ENCODE measurements around the gene DLX1.

The DLX1 gene

DNA sequence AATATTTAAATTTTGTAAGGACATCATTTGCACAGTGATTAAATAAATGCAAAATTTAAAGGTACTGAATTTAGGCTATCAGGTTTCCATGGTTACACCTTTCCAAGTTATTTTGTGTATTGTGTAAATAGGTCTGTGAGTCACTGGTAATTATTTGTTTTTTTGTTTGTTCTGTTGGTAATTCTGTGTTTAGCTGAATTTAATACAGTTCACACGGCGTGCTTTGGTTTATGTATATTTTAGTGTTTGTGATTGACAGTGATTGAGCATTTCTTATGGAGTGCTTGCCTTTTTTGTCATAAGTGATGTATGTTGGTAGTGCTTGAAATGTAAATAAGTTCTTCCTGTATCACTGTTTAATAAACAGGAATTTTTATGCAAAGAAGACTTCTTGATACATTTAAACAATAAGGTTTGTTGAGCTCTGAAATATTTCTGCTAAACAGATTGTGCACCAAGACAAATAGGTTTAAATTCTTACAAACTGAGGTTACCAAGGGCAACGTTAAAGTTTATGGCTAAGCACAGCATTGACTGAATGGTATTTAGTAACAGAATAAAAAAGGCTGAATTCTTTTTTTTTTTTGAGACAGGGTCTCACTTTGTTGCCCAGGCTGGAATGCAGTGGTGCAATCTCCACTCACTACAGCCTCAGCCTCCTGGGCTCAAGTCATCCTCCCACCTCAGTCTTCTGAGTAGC is 38.3 kb upstream of the DLX1 start:
- no peak for TF ChIP-seq CTCF (conservative IDR thresholded peaks at IDR 0.05; ENCODE audit: low read depth, low read length)
- H3K4me3 ChIP-seq (ENCODE audit: low read depth, low read length), result no peak overlapping the region
- DNase-seq (ENCODE audit: low read depth), result no peak

DNA sequence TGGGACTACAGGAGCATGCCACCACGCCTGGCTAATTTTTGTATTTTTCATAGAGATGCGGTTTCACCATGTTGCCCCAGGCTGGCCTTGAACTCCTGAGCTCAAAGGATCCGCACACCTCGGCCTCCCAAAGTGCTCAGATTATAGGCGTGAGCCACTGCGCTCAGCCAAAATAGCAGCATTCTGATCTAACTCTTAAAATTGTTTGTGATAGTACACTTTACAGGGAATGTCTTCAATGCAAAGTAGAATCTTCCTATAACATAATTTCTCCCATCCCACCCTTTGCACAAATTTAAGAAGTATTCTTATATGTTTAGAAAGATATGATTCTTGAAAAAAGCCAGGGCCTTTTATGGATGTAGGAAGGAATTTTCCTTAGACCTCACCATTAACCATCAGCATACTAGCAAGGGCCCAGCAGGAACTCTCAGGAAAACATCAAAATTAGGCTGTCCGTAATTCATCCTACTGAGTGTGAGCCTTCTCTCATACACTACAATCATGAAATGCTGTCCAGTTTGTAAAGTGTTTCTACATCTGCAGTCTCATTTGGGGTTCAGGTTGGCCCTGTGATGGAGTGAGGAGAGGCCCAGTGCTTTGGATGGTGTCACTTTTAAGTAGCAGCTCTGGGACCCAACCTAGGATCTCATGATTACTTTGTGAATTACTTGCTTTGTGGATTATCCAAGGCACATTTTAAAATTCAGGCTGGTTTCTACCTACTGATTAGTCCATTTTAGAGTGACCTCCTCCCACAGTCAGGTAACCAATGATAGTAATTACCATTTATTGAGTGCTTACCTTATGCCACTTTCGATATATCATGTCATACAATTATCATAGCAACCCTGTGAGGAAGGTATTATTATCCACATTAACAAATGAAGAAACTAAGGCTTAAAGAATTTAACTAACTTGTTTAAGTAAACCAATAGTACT is 37.5 kb upstream of the DLX1 start:
- no peak for DNase-seq (ENCODE audit: low read depth)
- TF ChIP-seq CTCF (conservative IDR thresholded peaks at IDR 0.05; ENCODE audit: low read depth, low read length), result no peak
- H3K4me3 ChIP-seq (ENCODE audit: low read depth, low read length), result no peak overlapping the region

GRCh38 chr2:172048508-172049503 is 36.5 kb upstream of the DLX1 start:
- no peak for DNase-seq (ENCODE audit: low read depth)

DNA sequence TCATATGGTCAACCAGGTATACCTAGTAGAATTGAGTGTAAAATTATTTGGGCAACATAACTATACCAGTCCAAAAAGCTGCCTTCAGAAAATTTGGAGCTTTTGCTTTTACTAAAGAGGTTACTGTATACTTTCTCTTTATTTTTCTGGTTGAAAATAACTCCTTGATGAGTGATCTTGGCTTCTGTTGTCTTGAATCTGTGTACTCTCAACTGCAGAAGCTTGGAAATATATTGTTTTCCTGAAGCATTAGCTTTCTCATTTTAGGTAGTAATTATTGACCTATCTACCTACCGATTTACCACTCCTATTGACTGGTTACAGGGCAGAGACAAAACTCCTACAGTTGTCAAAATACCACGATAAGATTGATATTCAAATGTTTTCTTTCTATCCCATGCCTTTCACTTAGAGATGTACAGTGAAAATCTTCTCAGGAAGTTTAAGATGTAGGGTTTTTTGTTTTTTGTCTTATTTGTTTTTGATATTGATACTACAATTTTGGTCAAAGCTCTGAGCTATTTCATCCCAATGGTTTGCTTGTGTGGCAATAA is 35.7 kb upstream of the DLX1 start:
- H3K4me3 ChIP-seq (ENCODE audit: low read depth, low read length), result no peak overlapping the region
- no peak for TF ChIP-seq CTCF (conservative IDR thresholded peaks at IDR 0.05; ENCODE audit: low read depth, low read length)
- DNase-seq (ENCODE audit: low read depth), result no peak

More at GRCh38 chr2:172048508-172049503, 36.5 kb upstream of the DLX1 start:
- no peak overlapping the region for H3K4me3 ChIP-seq (ENCODE audit: low read depth, low read length)
- TF ChIP-seq CTCF (conservative IDR thresholded peaks at IDR 0.05; ENCODE audit: low read depth, low read length), result no peak

GRCh38 chr2:172050479-172051125 is 34.7 kb upstream of the DLX1 start:
- DNase-seq (ENCODE audit: low read depth), result peak; percentile 16
- no peak for TF ChIP-seq CTCF (conservative IDR thresholded peaks at IDR 0.05; ENCODE audit: low read depth, low read length)

More at GRCh38 chr2:172050479-172051125, 34.7 kb upstream of the DLX1 start:
- no peak overlapping the region for H3K4me3 ChIP-seq (ENCODE audit: low read depth, low read length)

Data from choroid plexus epithelial cell (primary cell).